ENCODE data around the gene PPP6R2.

GRCh38 chr22:50319503-50319951 lies 23.6 kb upstream of the PPP6R2 start:
- TF ChIP-seq, protein P1, sequence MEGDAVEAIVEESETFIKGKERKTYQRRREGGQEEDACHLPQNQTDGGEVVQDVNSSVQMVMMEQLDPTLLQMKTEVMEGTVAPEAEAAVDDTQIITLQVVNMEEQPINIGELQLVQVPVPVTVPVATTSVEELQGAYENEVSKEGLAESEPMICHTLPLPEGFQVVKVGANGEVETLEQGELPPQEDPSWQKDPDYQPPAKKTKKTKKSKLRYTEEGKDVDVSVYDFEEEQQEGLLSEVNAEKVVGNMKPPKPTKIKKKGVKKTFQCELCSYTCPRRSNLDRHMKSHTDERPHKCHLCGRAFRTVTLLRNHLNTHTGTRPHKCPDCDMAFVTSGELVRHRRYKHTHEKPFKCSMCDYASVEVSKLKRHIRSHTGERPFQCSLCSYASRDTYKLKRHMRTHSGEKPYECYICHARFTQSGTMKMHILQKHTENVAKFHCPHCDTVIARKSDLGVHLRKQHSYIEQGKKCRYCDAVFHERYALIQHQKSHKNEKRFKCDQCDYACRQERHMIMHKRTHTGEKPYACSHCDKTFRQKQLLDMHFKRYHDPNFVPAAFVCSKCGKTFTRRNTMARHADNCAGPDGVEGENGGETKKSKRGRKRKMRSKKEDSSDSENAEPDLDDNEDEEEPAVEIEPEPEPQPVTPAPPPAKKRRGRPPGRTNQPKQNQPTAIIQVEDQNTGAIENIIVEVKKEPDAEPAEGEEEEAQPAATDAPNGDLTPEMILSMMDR (conservative IDR thresholded peaks at IDR 0.05): no peak
- no peak for TF ChIP-seq EZH2 (IDR thresholded peaks at IDR 0.05; ENCODE audit: low read depth)
